NCI-H2081 treated with DMSO at 0.1 percent for 48 hours (cell line): ENCODE results near the gene NPDC1.

Source experiments
- DNase-seq: peaks from one replicate; lab custom pipeline; 2025; lab: John Stamatoyannopoulos, UW

The NPDC1 gene

DNA sequence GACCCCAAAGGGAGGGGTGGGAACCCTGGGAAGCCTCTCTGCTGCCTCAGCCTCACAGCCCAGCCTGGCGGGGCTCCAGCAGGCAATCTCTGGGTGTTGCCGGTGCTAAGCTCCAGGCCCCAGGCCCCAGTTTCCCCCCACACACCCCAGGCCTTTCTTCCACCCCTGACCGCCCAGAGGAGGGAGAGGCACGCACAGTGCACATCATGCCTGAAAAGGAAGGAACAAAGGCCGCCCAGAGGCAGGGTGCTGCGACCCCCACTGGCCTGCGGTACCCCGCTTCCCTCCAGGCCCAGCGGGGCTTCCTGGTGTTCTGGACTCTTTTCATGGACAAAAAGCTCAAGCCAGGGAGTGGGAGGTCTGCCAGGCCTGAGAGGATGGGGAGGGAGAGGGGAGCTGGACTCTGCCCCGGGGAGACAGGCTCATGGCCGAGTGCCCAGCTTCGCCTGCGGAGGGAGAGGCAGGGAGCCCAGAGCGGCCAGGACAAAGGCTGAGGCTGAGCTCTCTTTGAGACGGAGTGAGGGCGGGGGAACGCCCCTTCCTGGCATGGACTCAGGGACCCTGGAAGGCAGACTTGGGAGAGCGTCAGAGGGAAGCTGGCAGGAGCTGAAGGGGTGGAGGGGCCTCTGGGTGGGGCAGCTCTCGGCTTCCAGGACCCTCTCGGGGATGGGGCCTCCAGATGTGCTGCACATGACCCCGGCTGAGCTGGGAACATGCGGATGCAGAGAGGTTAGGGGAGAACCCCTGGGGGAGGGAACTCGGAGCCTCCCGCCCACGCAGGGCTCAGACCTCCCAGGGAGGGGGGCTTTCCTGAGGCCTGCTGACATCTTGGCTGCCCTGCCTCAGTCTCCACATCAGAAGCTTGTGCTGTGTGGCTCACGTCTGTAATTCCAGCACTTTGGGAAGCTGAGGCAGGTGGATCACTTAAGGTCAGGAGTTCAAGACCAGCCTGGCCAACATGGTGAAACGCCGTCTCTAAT, 9.7 kb upstream of the NPDC1 start:
- DNase-seq, result peak; percentile 33

DNA sequence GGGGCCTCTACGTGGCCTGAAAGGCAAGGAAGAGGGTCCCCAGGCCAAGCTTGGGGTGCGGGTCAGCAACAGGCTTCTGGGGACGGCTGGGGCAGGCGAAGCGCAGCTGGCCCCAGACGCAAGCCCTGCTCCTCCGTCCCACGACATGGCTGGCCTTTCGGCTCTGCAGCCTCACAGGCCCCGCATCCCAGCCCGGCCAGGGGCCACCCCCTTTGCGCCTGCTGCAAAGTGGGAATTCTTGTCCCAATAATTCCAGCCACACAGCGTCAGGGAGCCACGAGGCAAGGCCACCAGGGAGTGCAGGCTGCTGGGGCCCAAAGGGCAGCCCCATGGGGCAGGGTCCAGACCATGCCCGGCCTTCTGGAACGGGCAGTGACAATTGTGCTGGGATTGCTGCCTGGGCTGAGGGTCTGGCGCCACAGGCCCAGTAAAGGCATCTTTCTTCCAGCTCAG, 9.0 kb upstream of the NPDC1 start:
- DNase-seq, result no peak

DNA sequence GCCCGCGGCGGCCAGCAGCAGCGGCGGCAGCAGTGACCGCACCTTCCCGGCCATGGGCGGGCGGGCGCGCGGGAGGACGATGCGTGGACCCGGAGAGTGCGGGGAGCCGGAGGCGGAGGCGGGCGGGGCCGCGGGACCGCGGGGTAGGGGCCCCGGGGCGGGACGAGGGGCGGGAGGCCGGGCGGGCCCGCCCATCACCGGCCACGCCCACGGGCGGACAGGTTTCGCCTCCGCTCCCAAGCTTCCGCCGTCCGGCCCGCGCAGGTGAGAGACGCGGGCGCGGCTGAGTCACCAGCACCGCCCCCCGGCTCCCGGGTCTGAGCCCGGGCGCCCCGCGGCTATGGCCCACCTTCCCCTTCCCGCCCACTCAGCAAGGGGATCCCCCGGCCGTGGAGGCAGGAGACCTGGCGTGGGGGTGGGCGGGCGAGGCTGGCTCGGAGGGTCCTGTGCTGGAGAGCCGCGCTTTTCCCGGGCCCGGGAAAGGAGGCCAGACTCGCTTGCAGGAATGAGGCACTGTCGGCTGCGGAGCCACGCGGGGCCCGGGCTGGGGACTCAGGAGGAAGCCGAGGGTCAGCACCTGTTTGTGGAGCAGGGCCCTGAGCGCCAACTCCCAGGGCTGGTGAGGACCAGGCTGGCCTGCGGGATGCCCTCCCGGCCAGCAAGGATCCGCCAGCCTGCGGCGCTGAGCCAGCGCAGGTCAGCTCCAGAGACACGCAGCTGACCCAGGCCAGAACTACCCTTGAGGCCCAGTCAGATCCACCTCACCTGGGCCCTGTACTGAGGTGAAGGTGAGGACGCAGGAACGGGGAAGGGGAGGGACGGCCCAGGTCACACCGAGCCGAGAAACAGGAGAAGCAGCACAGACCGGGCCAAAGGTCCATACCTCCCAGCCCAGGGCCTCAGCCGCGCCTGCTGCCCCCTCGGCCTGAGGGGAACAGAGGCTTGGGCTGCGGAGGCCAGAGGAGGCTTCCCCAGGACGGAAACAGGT, 8.3 kb upstream of the NPDC1 start, which contains the start of gene ENTPD2:
Gene ENTPD2, minus strand, starts transcription at position 118 of the 988 bp plus-strand sequence. Its CDS starts 64 bp downstream, at position 54.
- DNase-seq, result no peak

DNA sequence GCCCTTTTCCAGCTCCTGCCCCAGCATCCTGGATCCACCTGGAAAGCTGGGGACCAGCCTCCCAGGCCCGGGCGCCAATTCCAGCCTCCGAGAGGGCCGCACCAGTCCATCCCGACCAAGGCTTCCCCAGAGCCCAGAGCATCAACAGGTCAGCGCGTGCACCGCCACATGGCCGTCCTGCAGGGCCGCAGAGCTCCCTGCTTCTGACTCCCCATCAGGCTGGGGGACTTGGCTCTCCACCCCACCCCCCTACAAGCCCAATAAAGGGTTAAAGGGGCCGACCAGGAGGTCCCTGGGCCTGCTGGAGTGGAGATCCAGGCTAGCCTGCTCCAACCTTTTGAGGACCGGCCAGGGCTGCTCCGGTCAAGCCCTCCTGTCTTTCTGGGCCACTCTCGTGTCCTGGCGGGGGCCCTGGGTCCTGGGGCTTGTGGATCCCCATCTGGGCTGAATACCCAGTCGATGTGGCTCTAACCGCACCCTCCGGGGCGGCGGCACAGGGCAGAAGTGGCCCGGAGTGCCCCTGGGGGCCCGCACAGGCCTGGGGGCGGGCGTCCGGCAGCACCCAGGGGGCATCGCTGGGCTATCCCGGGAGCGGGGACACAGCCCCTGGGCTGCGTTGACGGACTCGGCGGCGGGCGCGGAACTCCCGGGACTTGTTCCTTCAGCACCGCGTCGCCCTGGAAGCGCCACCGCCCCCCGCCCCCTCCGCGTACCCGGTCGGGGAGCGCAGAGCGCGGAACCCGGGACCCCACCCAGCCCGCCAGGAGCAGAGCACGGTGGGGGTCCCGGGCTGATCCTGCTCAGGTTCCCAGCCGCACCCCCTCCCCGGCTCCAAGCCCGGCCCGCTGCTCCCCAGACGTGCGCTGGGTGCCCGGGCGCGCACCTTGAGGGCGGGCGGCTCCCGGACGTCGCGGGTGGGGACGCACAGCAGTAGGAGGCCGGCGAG, 7.3 kb upstream of the NPDC1 start:
- DNase-seq, result no peak

DNA sequence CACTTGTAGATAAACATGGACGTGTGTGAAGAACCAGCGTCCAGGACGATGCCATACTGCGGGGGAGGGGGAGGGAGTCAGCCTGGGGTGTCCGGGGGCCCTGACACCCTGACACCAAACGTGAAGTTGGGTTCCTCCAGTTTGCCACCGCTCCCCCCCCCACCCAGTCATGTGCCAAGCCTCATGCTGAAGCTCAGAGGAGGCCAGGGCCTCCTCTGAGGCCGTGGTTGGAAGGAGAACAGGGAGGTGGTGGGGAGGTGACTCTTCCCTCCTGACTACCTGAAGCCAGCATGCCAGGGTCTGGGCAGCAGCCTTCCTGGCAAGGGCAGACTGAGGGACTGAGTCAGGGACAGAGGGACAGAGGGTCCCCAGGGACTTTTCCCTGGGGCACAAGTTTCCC, 6.3 kb upstream of the NPDC1 start:
- DNase-seq, result no peak

DNA sequence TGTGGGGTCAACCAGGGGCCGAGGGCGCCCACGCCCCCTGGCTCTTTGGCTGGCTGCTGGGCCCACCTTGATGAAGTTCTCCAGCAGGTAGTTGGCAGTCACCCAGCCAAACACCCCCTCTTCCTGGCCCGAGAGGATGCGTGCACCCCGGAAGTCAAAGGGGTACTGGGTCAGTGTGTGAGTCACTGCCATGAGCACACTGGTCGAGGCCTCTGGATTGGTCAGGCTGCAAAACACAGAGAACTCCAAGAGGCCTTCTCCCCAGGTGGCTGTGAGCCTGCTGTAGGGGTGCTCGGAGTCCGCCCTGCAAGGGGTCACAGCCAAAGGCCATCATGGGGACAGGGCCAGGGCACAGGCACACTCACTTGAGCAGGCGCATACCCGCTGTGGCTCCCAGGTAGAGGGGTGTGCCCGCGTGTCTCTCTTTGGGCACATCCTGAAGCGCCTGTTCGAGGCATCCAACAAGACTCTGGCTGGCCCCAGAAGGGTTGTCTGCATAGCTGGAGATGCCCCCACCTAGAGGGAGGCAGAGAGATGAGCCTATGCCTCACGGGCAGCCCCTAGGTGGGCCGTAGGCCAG, 5.3 kb upstream of the NPDC1 start:
- DNase-seq, result no peak

DNA sequence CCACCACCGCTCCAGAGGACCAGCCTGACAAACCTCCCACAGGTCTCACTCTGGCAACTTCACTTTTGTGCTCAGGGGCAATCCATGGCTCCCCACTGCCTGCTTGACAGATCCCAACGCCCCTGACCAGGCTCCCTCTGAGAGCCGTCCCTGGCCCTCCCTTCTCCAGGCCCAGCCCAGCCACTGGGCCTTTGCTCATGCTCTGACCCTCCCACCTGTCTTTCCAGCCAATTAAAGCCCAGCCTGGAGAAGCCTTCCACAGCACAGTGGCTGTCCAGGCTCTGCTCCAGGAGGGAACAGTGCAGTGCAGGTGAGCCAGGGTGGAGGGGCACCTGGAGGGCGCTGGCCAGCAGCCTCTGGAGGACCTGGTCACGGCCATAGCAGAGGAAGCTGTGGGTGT, 4.6 kb upstream of the NPDC1 start:
- DNase-seq, result no peak

GRCh38 chr9:137049544-137050449, 3.8 kb upstream of the NPDC1 start:
- DNase-seq, result no peak

DNA sequence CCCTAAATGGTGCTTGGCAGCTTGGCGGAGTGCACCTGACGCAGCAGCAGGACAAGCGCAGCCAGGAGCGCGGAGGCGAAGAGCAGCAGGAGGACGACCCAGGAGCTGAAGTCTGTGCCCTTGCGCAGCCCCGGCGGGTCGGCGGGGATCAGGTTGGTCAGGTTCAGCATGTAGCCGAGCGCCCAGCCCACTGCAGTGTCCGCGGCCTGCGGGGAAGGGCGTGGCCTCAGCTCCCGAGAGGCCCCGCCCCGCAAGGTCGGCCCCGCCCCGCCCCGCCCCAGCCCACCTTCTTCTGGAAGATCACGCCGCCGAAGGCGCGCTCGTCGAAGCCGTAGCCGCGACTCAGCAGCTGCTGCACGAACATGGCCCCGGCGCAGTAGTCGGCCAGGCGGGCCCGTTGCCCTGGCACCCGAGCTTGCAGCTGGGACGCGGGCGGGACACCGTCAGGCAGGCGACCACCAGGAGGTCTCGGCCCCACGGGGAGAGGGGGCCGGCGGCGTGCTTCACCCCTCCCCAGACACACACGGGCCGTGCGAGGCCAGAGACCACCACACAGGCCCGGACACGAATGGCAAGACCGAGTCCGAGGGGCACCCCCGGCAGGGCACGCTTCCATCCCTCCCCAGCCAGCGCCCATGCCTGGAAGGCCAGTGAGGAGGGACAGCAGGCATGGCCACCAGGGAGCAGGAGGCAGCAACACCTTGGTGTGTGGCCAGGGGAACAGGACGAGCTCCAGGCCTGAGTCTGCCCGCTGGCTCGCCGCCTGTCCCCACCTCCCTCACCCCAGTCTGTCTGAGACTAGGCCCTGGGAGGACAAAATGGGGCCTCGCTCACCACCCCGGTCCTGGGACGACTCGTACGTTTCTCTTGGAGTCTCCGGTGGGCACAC, 2.9 kb upstream of the NPDC1 start:
- DNase-seq, result no peak

DNA sequence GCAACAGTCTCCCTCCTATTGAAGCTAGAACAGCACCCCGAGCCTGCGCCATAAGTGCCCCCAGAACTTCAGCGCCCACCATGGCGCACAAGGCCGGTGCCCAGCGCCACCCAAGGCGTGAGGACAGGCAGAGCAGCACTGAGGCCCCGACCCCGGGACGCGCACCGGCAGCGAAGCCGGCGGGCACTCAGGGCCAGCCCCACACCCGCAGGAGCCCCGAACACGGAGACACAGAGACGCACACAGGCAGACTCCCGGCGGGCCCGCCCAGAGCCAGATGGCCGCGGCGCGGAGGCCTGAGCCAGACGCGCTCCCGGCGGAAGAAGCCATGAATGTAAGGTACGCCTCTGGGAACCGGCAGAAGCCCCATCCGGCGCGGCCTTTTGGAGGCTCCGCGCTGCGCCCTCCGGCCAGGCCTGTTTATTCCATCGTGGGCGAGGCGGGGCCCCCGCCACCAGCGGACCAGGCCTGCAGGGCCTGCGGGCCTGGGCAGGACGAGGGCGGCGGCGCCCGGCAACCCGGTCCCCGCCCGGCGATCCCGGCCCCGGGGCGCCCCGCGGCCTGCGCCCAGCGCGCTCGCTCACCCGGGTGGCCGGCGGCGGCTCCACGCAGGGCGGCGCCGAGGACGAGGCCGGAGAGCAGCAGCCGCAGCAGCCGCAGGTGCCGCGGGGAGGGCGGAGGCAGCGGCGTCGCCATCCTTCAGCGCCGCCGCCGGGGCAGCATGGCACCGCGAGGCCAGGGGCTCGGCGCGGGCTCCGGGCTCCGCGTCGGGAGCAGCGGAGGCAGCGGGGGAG, 486 bp downstream of the NPDC1 start:
- DNase-seq, result no peak

DNA sequence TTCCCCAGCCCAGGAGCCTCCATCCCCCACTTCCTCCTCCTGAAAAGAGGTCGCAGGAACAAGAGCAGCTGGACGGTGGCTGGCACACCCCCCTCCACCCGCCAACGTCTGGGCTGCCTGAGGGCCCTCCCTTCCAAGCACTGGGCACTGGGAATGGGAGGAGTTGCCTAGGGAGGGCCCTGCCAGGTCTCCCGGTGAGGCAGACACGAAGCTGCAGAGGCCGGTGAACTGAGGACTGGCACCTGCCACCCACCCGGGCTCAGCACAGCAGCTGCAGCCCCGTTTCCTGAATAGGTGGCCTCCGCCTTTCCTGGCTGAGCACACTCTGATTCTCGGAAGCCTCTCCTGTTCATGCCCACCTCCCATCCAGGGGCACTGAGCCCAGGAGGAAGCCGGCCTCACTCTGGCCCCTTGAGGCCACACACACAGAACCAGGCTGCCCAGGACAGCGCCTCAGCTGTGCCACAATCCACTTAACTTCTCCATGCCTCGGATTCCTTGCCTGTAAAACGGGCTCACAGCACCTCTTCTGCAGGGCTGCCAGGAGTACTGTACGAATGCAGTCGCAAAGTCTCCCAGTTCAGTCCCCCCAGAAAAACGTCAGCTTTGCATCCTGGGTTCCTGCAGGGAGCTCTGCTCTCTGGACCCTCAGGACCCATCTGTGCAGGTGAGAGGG, 1.3 kb downstream of the NPDC1 start:
- DNase-seq, result peak; percentile 37

GRCh38 chr9:137044037-137044436, 1.9 kb downstream of the NPDC1 start:
- no peak for DNase-seq

DNA sequence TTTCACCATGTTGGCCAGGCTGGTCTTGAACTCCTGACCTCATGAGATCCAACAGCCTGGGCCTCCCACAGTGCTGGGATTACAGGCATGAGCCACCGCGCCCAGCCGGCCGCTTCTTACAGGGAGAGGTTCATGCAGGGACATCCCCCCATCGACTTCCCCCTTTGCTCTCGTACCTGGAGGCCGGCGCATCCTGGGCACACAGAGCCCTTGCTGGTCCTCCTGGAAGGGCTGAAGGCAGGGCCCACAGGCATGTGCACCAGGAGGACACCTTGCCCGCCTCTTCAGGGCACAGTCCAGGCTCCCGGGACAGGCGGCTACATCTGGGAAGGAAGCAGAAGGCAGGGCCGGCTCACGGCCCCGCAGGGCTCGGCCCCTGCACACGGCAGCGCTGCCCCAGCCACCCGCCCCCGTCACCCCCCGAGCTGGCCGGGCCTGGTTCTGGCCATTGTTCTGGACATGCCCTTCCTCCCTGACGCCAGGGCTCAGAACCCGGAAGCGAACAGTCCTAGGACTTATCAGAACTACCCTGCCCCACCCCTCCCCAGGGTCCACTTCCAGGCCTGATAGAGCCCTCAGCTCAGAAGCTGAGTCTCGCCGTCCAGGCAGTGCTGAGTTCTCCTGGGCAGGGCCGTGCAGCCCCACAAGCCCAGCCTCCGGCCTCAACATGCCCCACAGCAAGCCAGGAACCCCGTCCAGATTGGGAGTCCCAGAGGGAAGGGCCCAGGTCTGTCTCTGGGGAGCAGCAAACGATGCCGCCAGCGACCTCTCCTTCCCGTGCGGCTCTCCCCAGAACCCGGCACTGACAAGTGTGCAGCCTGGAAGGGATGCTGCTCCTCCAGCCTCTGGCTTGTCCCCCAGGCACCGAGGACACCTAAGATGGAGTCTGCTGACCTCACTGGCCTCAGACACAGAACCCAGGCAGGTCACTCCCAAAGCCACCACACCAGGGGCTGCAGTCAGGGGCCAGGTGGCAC, 2.9 kb downstream of the NPDC1 start:
- DNase-seq, result no peak

DNA sequence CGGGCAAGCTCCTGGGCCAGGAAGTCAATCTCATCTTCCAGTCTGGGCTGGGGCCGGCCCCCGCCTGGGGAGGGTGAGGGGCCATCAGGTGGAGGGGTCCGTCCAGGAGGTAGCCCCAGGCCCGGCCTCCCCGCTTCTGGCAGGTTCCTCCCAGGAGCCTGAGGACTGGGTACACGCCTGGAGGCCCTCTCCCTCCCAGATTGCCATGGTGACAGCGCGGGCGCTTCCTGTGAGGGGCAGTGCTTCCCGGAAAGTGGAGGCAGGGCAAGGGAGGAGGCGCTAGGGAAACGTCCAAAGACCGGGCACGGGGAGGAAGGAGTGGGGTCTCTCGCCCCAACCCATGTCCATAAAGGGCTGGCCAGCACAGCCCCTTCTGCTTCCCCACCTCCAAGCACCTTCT, 4.9 kb downstream of the NPDC1 start:
- no peak for DNase-seq

GRCh38 chr9:137040568-137040967, 5.4 kb downstream of the NPDC1 start:
- DNase-seq, result no peak
